ENCODE measurements around the gene EFCAB14. TPM values are rescaled to one million over a fixed set of nuclear protein-coding genes. Genes with fewer than 3 reads are reported as not detected.
"Not testable (repeated sequence)": the region's sequence is repeated elsewhere in the genome, so short reads cannot be mapped to it uniquely, and the experiment has no call there.

EFCAB14 gene
- total RNA-seq, 6 experiments from 2014 or later, result 60.6 to 69.7 (median 66.4) TPM

GRCh38 chr1:46760558-46761166, 41.7 kb upstream of the EFCAB14 start:
- Mint-ChIP-seq H3K27me3 (ENCODE audit: insufficient read depth) (peaks cover 5% of the 10 kb centered on the region; the same call in 1 of the 2 replicates), H3K27ac (no peak overlapping the region), H3K4me3 (no peak overlapping the region), H3K4me1 (ENCODE audit: low read depth) (no peaks in the 10 kb centered on the region), H3K36me3 (ENCODE audit: low read depth) (no peaks in the 10 kb centered on the region), H3K9me3 (no peaks in the 10 kb centered on the region)
- DNase-seq, result no peak
- TF ChIP-seq, protein P1, sequence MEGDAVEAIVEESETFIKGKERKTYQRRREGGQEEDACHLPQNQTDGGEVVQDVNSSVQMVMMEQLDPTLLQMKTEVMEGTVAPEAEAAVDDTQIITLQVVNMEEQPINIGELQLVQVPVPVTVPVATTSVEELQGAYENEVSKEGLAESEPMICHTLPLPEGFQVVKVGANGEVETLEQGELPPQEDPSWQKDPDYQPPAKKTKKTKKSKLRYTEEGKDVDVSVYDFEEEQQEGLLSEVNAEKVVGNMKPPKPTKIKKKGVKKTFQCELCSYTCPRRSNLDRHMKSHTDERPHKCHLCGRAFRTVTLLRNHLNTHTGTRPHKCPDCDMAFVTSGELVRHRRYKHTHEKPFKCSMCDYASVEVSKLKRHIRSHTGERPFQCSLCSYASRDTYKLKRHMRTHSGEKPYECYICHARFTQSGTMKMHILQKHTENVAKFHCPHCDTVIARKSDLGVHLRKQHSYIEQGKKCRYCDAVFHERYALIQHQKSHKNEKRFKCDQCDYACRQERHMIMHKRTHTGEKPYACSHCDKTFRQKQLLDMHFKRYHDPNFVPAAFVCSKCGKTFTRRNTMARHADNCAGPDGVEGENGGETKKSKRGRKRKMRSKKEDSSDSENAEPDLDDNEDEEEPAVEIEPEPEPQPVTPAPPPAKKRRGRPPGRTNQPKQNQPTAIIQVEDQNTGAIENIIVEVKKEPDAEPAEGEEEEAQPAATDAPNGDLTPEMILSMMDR (IDR thresholded peaks at IDR 0.05), result no peak

- no peaks in the 10 kb centered on the region for H3K36me3 Mint-ChIP-seq (ENCODE audit: low read depth)
- H3K4me3 Mint-ChIP-seq, result no peak overlapping the region
- H3K9me3 Mint-ChIP-seq, result no peaks in the 10 kb centered on the region
- no peaks in the 10 kb centered on the region for H3K4me1 Mint-ChIP-seq (ENCODE audit: low read depth)
- H3K27me3 Mint-ChIP-seq (ENCODE audit: insufficient read depth), result peaks cover 5% of the 10 kb centered on the region
- DNase-seq, result no peak
- no peak overlapping the region for H3K27ac Mint-ChIP-seq
- TF ChIP-seq, protein P1 (IDR thresholded peaks at IDR 0.05), result no peak
These were observed 39.1 kb upstream of the EFCAB14 start for GRCh38 chr1:46757956-46758528.

DNA sequence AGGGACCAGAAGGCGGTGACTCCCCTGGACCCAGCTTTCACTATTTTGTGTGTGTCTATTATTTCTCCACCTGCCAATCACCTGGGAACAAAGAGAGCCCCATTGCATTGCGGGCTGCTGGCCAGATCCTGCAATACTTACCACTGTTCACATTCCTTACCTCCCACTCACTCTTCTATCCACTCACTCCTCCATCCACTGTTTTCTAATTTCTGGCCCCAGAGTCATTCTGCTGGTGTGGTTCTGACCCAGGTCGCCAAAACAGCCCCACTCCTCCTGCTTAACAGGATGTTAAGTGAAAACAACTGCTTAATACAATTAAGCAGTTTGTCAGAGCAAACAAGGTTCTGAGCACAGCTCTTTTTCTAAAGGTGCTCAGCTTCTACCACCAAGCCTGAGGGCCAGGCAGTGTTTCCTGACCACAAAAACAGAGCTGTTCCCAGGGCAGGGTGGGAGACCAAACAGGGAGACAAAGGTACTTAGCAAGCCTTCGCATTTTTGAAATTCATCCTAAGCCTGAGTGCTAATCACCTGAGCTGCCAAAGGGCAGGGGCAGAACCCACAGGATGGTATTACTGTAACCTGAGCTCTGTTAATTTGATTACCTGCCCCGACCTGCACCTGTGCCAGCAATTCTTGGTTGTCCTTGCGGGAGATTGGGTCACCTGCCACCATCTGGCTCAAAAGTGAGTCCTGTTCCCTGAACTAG, 38.5 kb upstream of the EFCAB14 start:
- Mint-ChIP-seq H3K27ac (no peak overlapping the region), H3K4me3 (no peak overlapping the region), H3K27me3 (ENCODE audit: insufficient read depth) (peaks cover 4% of the 10 kb centered on the region), H3K4me1 (ENCODE audit: low read depth) (no peaks in the 10 kb centered on the region), H3K36me3 (ENCODE audit: low read depth) (no peaks in the 10 kb centered on the region), H3K9me3 (no peaks in the 10 kb centered on the region)
- DNase-seq, result no peak
- TF ChIP-seq, protein P1 (IDR thresholded peaks at IDR 0.05), result no peak

- Mint-ChIP-seq H3K4me1 (ENCODE audit: low read depth) (no peaks in the 10 kb centered on the region), H3K9me3 (no peaks in the 10 kb centered on the region)
These were observed 36.2 kb upstream of the EFCAB14 start for GRCh38 chr1:46755121-46755520.

GRCh38 chr1:46754707-46755106, 35.8 kb upstream of the EFCAB14 start:
- H3K27ac Mint-ChIP-seq; H3K36me3 Mint-ChIP-seq (ENCODE audit: low read depth); H3K9me3 Mint-ChIP-seq; DNase-seq; H3K4me1 Mint-ChIP-seq (ENCODE audit: low read depth); H3K27me3 Mint-ChIP-seq (ENCODE audit: insufficient read depth); H3K4me3 Mint-ChIP-seq: not testable (repeated sequence)

More at GRCh38 chr1:46755121-46755520, 36.2 kb upstream of the EFCAB14 start:
- Mint-ChIP-seq H3K27me3 (ENCODE audit: insufficient read depth) (peaks cover 5% of the 10 kb centered on the region), H3K27ac (no peak overlapping the region), H3K4me3 (no peak overlapping the region), H3K36me3 (ENCODE audit: low read depth) (no peaks in the 10 kb centered on the region)
- DNase-seq, result no peak
- TF ChIP-seq, protein P1 (IDR thresholded peaks at IDR 0.05), result no peak

- H3K27me3 Mint-ChIP-seq (ENCODE audit: insufficient read depth), result peaks cover 5% of the 10 kb centered on the region
- no peak for DNase-seq
- TF ChIP-seq, protein P1 (IDR thresholded peaks at IDR 0.05), result no peak
- H3K36me3 Mint-ChIP-seq (ENCODE audit: low read depth), result no peaks in the 10 kb centered on the region
- H3K4me3 Mint-ChIP-seq, result no peak overlapping the region
- H3K4me1 Mint-ChIP-seq (ENCODE audit: low read depth), result no peaks in the 10 kb centered on the region; the same call in 1 of the 2 replicates
- no peaks in the 10 kb centered on the region for H3K9me3 Mint-ChIP-seq
- no peak overlapping the region for H3K27ac Mint-ChIP-seq
These were observed 35.1 kb upstream of the EFCAB14 start for GRCh38 chr1:46753985-46754384.

All from HFFc6 (cell line).